ENCODE data around the gene MYCBPAP.

DNA sequence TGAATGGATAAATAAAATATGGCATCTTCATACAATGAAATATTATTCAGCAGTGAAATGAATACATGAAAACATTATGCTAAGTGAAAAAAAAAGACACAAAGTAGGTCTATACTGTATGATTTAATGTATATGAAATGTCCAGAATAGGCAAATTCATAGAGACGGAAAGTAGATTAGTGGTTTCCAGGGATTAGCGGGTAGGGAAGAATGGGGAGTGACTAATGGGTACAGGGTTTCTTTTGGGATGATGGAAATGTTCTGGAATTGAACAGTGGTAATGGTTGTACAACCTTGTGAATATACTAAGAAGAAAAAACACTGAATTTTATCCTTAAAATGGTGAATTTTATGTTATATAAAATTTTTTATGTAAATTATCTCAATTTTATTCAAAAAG, 8.5 kb upstream of the MYCBPAP start:
- TF ChIP-seq, protein P1, sequence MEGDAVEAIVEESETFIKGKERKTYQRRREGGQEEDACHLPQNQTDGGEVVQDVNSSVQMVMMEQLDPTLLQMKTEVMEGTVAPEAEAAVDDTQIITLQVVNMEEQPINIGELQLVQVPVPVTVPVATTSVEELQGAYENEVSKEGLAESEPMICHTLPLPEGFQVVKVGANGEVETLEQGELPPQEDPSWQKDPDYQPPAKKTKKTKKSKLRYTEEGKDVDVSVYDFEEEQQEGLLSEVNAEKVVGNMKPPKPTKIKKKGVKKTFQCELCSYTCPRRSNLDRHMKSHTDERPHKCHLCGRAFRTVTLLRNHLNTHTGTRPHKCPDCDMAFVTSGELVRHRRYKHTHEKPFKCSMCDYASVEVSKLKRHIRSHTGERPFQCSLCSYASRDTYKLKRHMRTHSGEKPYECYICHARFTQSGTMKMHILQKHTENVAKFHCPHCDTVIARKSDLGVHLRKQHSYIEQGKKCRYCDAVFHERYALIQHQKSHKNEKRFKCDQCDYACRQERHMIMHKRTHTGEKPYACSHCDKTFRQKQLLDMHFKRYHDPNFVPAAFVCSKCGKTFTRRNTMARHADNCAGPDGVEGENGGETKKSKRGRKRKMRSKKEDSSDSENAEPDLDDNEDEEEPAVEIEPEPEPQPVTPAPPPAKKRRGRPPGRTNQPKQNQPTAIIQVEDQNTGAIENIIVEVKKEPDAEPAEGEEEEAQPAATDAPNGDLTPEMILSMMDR (IDR thresholded peaks at IDR 0.05): no peak
- TF ChIP-seq POLR2A (IDR thresholded peaks at IDR 0.05): no peak
